ENCODE data around the gene MECP2.

DNA sequence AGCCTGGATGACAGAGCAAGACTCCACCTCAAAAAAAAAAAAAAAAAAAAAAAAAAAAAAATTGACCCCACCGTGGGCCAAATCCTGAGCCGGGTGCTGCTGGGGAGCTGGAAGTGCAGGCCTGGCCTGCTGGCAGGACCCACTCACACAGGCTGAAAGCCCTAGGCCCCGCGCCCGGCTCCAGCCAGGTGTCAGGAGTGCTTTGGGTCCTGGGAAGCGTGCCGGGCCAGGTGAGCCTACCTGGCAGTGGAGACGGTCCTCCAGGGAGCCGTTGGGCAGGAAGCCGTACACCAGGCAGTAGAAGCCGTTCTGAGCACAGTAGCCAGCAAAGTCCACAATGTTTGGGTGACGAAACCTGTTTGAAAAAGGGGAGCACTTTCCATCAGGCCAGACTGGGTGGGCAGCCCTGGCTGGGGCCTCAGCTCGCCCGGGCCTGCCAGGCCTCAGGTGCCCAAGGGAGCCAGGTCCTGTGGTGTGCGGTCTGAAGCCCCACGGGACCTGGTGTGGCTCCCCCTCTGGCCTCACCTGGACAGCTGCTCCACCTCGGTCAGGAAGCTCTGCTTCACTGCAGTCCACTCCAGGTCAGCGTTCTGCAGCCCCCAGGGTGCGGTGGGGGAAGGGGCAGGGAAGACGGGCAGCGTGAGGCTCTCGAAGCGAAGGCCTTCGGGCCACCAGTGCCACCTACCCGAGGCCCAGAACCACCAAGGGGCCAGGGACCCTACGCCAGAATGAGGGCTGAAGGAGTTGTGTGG is 79.6 kb downstream of the MECP2 start:
- no peak for TF ChIP-seq TOX (CRISPR knock-in tag; IDR thresholded peaks at IDR 0.05; ENCODE audit: borderline replicate concordance)
- no peak for TF ChIP-seq ARNTL (CRISPR knock-in tag; IDR thresholded peaks at IDR 0.05; ENCODE audit: borderline replicate concordance, low read depth)

Measured in SK-N-SH treated with all-trans-retinoic acid at 6 μM for 48 hours (cell line).